Upper lobe of right lung (tissue), 1 donor: ENCODE data around the gene FANCC. TPM values are rescaled to one million over a fixed set of nuclear protein-coding genes. Genes with fewer than 3 reads are reported as not detected.
A peak's percentile ranks its signal among the peaks of the same experiment; 100 is the strongest.

Source experiments
- ATAC-seq: fragments of 200-7000 bp; cut with Tn5 transposase; one replicate; pipeline ENCODE4 v1.9.1; 2020; ENCODE audit warnings: mild to moderate bottlenecking, moderate library complexity
- DNase-seq: peaks from one replicate; pipeline ENCODE4 v3.0.0-alpha.2; 2020
- H3K27ac ChIP-seq: fragments of 200-600 bp; one replicate; pipeline ENCODE4 v1.8.0; 2022
- H3K27me3 ChIP-seq: fragments of 200-600 bp; one replicate; pipeline ENCODE4 v1.8.0; 2022; ENCODE audit warnings: mild to moderate bottlenecking
- H3K36me3 ChIP-seq: fragments of 200-600 bp; one replicate; pipeline ENCODE4 v1.8.0; 2022
- H3K4me1 ChIP-seq: fragments of 200-600 bp; one replicate; pipeline ENCODE4 v1.8.0; 2022
- H3K4me3 ChIP-seq: fragments of 200-600 bp; one replicate; pipeline ENCODE4 v1.8.0; 2022; ENCODE audit warnings: mild to moderate bottlenecking
- H3K9me3 ChIP-seq: fragments of 200-600 bp; one replicate; pipeline ENCODE4 v1.8.0; 2022
- CTCF ChIP-seq: fragments of 200-600 bp; IDR thresholded peaks from one replicate; pipeline ENCODE4 v1.8.0; 2022; ENCODE audit warnings: antibody characterized with exemption
- intact Hi-C: fragments of 100-400 bp; cut with DNase I; formaldehyde crosslinking; loops from one replicate; pipeline ENCODE4 v1.11.0; 2022
- total RNA-seq: library from RNA; stranded (reverse); fragmentation: NEBNext Ultra II Directional; extraction: Animal tissue kit (Norgen Biotek cat#: 25700); gene quantifications from one replicate; pipeline ENCODE4 v1.2.1, GENCODE V29; 2021
- donor health status: DM: no; HTN: yes; CAD: no; lungs with severe emphysema.

FANCC gene
- total RNA-seq, 1 donor from 2014 or later, result 13.5 TPM

- Histone ChIP-seq H3K27me3 (no peaks in the 10 kb centered on the region), H3K4me3 (no peak overlapping the region), H3K9me3 (no peaks in the 10 kb centered on the region), H3K36me3 (no peaks in the 10 kb centered on the region), H3K27ac (no peak overlapping the region), H3K4me1 (no peaks in the 10 kb centered on the region)
- ATAC-seq (no peak), DNase-seq (no peak)
- no peak for TF ChIP-seq CTCF
- intact Hi-C loops, result no loop called here
These were observed 102.1 kb downstream of the FANCC start for GRCh38 chr9:95215336-95215898.

- Histone ChIP-seq H3K27ac (no peak overlapping the region), H3K4me3 (no peak overlapping the region), H3K4me1 (no peaks in the 10 kb centered on the region), H3K9me3 (no peaks in the 10 kb centered on the region), H3K36me3 (no peaks in the 10 kb centered on the region), H3K27me3 (no peaks in the 10 kb centered on the region)
- intact Hi-C loops, result no loop called here
- DNase-seq, result no peak
- TF ChIP-seq CTCF, result no peak
- ATAC-seq, result no peak
These were observed 104.4 kb downstream of the FANCC start for GRCh38 chr9:95213117-95213516.

- TF ChIP-seq CTCF, result no peak
- DNase-seq, result no peak
- H3K36me3 ChIP-seq, result no peaks in the 10 kb centered on the region
- H3K4me1 ChIP-seq, result no peaks in the 10 kb centered on the region
- no peaks in the 10 kb centered on the region for H3K9me3 ChIP-seq
- H3K27ac ChIP-seq, result no peak overlapping the region
- intact Hi-C loops, result no loop called here
- H3K27me3 ChIP-seq, result no peaks in the 10 kb centered on the region
- ATAC-seq, result no peak
- no peak overlapping the region for H3K4me3 ChIP-seq
These were observed 106.5 kb downstream of the FANCC start for GRCh38 chr9:95211028-95211427.

GRCh38 chr9:95207403-95207802, 110.1 kb downstream of the FANCC start:
- Histone ChIP-seq H3K4me3 (no peak overlapping the region), H3K9me3 (no peaks in the 10 kb centered on the region), H3K4me1 (no peaks in the 10 kb centered on the region), H3K27me3 (no peaks in the 10 kb centered on the region), H3K36me3 (no peaks in the 10 kb centered on the region), H3K27ac (no peak overlapping the region)
- ATAC-seq, result no peak
- no peak for DNase-seq
- intact Hi-C loops, result no loop called here
- no peak for TF ChIP-seq CTCF

- TF ChIP-seq CTCF, result no peak
- H3K36me3 ChIP-seq, result no peaks in the 10 kb centered on the region
- H3K27me3 ChIP-seq, result no peaks in the 10 kb centered on the region
- H3K9me3 ChIP-seq, result no peaks in the 10 kb centered on the region
- H3K4me1 ChIP-seq, result no peaks in the 10 kb centered on the region
- H3K4me3 ChIP-seq, result peak overlapping the region; percentile 12
- ATAC-seq (no peak), DNase-seq (no peak)
- no peak overlapping the region for H3K27ac ChIP-seq
- intact Hi-C loops, result no loop called here
These were observed 111.4 kb downstream of the FANCC start for GRCh38 chr9:95206143-95206542.

- ATAC-seq (no peak), DNase-seq (no peak)
- no peaks in the 10 kb centered on the region for H3K4me1 ChIP-seq
- intact Hi-C loops, result no loop called here
- no peaks in the 10 kb centered on the region for H3K9me3 ChIP-seq
- H3K27me3 ChIP-seq, result no peaks in the 10 kb centered on the region
- no peak overlapping the region for H3K4me3 ChIP-seq
- TF ChIP-seq CTCF, result no peak
- no peaks in the 10 kb centered on the region for H3K36me3 ChIP-seq
- no peak overlapping the region for H3K27ac ChIP-seq
These were observed 112.8 kb downstream of the FANCC start for GRCh38 chr9:95204710-95205109.
